ENCODE results near the gene SRPRB.

The SRPRB gene

DNA sequence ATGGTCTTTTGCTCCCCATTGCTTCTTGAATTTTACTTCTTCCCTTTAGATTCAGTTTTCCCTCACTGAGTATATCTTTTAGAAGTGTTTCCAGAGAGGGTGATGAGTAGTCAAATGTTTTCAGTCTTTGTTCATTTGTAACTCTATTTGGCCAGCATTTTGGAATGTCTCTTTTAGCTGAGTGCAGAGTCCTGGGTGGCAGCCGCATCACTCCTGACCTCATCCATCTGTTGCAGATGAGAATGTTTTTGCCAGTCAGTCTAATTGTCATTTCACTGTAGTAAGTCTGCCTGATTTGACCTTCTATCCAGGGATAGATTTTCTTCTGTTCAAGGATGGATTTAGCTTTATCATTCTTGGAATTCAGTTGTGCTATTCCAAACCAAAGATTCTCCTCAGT lies 7.3 kb downstream of the SRPRB start:
- in situ Hi-C loops (cut with MboI; ENCODE audit: low pct_unique_long_range_greater_than_20kb, low sequenced_read_pairs, unreplicated experiment): no loop called here
- DNase-seq (ENCODE audit: low spot score): no peak
- no peak for TF ChIP-seq CTCF (IDR thresholded peaks at IDR 0.05; ENCODE audit: extremely low read depth, insufficient read depth, missing control alignments)

DNA sequence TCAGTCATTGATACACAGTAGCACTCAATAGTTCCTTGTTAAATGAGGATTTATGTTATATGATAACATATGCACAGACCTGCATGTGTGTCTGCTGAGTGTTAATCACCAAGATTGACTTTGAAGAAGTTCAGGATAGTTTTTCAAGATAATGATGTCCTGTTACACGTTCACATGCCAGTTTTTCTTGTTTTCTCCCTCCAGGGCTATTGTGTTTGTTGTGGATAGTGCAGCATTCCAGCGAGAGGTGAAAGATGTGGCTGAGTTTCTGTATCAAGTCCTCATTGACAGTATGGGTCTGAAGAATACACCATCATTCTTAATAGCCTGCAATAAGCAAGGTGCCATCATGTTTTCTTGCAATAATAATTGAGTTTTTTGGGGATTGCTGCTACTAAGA lies 9.8 kb downstream of the SRPRB start:
- TF ChIP-seq CTCF (IDR thresholded peaks at IDR 0.05; ENCODE audit: extremely low read depth, insufficient read depth, missing control alignments): no peak
- no peak for DNase-seq (ENCODE audit: low spot score)
- in situ Hi-C loops (cut with MboI; ENCODE audit: low pct_unique_long_range_greater_than_20kb, low sequenced_read_pairs, unreplicated experiment): no loop called here

- no peak for DNase-seq (ENCODE audit: low spot score)
- no peak for TF ChIP-seq CTCF (IDR thresholded peaks at IDR 0.05; ENCODE audit: extremely low read depth, insufficient read depth, missing control alignments)
- in situ Hi-C loops (cut with MboI; ENCODE audit: low pct_unique_long_range_greater_than_20kb, low sequenced_read_pairs, unreplicated experiment): loop anchor here (10.0 kb wide), 1 partner anchor 105 kb away; no protein-coding TSS in a partner anchor
These were observed 14.5 kb downstream of the SRPRB start for GRCh38 chr3:133820129-133820528.

DNA sequence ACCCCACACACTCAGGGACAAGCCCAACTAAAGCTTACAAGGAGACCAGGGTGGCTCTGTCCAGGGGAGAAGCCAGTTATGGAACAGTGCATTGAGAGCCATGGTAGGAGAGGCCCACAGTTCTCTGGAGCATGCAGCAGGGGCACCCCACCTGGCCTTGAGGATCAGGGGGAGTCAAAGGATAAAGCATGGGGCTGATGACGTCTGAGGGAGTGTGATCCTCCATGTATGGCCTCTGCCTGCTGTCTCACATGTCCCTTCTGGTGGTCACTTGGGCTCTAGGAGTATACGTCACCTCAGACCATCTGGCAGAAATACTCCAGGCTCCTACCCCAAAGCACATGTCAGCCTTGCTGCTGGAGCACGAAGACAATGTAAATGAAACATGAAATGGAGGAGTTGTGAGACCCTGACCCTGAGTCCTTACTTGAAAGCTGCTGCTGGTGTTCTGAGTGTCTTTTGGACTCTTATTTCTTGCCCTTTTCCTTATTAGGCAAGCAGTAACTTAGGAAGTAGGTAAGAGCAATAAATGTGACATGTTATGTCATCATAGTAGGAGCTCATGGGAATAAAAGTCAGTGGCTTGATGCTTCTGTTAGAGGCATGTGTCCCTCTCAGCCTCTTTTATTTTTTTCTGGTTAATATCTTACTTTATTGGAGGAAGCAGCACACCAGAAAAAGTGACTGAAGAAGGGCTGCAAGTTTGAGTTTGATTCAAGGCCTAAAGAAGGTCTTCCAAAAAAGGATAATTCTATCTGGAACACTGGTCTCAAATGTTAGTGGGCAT lies 15.5 kb downstream of the SRPRB start:
- TF ChIP-seq CTCF (IDR thresholded peaks at IDR 0.05; ENCODE audit: extremely low read depth, insufficient read depth, missing control alignments): no peak
- no peak for DNase-seq (ENCODE audit: low spot score)
- in situ Hi-C loops (cut with MboI; ENCODE audit: low pct_unique_long_range_greater_than_20kb, low sequenced_read_pairs, unreplicated experiment): loop anchor here (10.0 kb wide), 1 partner anchor 104 kb away; no protein-coding TSS in a partner anchor

DNA sequence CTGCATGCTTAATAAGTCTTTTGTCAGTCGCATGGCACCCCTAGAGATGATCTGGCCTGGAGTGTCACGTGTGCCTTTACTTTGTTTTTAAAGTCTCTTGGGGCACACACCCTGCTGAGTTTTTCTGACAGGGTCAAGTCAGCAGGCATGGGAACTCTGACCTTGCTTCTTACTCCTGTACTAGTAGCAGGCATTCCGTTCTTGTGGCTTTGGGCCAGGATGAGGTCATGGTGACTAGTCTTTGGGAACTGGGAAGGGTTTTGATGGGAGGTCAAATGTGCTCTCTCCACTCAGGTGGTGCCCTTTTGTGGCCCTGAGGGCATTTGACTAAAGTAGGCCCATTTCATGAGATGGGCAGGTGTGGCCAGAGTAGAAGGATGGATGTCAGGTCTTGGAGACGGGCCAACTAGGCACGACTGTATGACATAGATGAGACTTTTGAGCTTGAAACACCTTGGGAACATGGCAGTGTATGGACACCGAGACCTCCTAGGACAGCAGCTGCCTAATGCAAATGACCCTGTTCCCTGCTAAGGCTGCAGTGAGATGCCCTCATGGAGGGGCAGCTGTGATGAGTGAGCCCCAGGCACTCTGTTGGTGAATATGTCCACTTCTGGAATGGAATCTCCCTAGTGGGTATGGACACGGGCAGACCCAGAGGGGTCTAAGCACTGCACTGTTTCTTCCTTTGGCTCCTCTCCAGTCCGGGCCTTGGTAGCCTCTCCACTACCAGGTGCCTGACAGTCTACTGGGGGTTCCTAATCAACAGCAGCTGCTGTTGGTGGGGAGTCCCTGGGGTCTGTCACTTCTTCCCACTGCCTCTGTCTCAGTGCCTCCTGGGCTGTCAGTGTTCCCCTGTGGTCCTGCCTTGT lies 16.4 kb downstream of the SRPRB start:
- no peak for TF ChIP-seq CTCF (IDR thresholded peaks at IDR 0.05; ENCODE audit: extremely low read depth, insufficient read depth, missing control alignments)
- in situ Hi-C loops (cut with MboI; ENCODE audit: low pct_unique_long_range_greater_than_20kb, low sequenced_read_pairs, unreplicated experiment): loop anchor here (10.0 kb wide), 1 partner anchor 103 kb away; no protein-coding TSS in a partner anchor
- DNase-seq (ENCODE audit: low spot score): no peak

DNA sequence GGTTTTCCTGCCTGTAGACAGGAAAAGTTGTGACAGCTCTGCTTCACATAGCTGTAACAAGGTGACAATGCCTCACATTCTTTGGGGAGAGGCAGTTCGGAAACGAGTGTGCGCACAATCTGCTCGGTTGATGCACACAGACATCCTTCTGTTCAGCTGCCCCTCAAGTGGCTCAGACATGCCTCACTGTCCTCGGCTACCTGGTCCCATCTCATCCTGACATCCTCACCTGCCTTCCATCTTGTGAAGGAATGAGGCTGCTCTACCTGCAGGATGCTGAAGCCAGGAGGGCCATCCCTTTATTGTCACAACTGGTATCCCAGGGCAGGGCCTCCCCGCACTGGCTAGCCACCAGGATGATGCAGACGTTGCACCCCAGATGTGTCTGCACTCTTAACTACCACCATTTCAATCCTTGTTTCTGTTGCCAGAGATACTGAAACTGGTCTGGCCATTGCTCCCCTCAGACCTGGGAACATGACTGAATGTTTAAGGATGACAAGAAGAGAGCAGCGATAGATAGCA lies 19.4 kb downstream of the SRPRB start:
- no peak for DNase-seq (ENCODE audit: low spot score)
- in situ Hi-C loops (cut with MboI; ENCODE audit: low pct_unique_long_range_greater_than_20kb, low sequenced_read_pairs, unreplicated experiment): loop anchor here (10.0 kb wide), 1 partner anchor 100 kb away; no protein-coding TSS in a partner anchor
- no peak for TF ChIP-seq CTCF (IDR thresholded peaks at IDR 0.05; ENCODE audit: extremely low read depth, insufficient read depth, missing control alignments)
